ENCODE measurements around the gene BRIP1.
"Not testable (repeated sequence)": the region's sequence is repeated elsewhere in the genome, so short reads cannot be mapped to it uniquely, and the experiment has no call there.

The BRIP1 gene

GRCh38 chr17:61832463-61832862 lies 30.9 kb downstream of the BRIP1 start:
- in situ Hi-C loops (cut with MboI; ENCODE audit: low sequenced_read_pairs): no loop called here

GRCh38 chr17:61831099-61831498 lies 32.2 kb downstream of the BRIP1 start:
- in situ Hi-C loops (cut with MboI; ENCODE audit: low sequenced_read_pairs): no loop called here

- in situ Hi-C loops (cut with MboI; ENCODE audit: low sequenced_read_pairs): no loop called here
Measured at GRCh38 chr17:61828694-61829093, 34.6 kb downstream of the BRIP1 start.

- in situ Hi-C loops (cut with MboI; ENCODE audit: low sequenced_read_pairs): no loop called here
Measured at GRCh38 chr17:61827649-61828395, 35.5 kb downstream of the BRIP1 start.

- in situ Hi-C loops (cut with MboI; ENCODE audit: low sequenced_read_pairs): not testable (repeated sequence)
Measured at GRCh38 chr17:61826866-61827265, 36.5 kb downstream of the BRIP1 start.

GRCh38 chr17:61826198-61826597 lies 37.1 kb downstream of the BRIP1 start:
- in situ Hi-C loops (cut with MboI; ENCODE audit: low sequenced_read_pairs): not testable (repeated sequence)

- in situ Hi-C loops (cut with MboI; ENCODE audit: low sequenced_read_pairs): no loop called here
Measured at GRCh38 chr17:61825448-61826137, 37.7 kb downstream of the BRIP1 start.

- in situ Hi-C loops (cut with MboI; ENCODE audit: low sequenced_read_pairs): no loop called here
Measured at GRCh38 chr17:61822326-61823285, 40.7 kb downstream of the BRIP1 start.

GRCh38 chr17:61821655-61822054 lies 41.7 kb downstream of the BRIP1 start:
- in situ Hi-C loops (cut with MboI; ENCODE audit: low sequenced_read_pairs): no loop called here

GRCh38 chr17:61819265-61819664 lies 44.1 kb downstream of the BRIP1 start:
- in situ Hi-C loops (cut with MboI; ENCODE audit: low sequenced_read_pairs): not testable (repeated sequence)

GRCh38 chr17:61818225-61818624 lies 45.1 kb downstream of the BRIP1 start:
- in situ Hi-C loops (cut with MboI; ENCODE audit: low sequenced_read_pairs): no loop called here

- in situ Hi-C loops (cut with MboI; ENCODE audit: low sequenced_read_pairs): no loop called here
Measured at GRCh38 chr17:61817452-61817851, 45.9 kb downstream of the BRIP1 start.

- in situ Hi-C loops (cut with MboI; ENCODE audit: low sequenced_read_pairs): no loop called here
Measured at GRCh38 chr17:61816538-61816937, 46.8 kb downstream of the BRIP1 start.

- in situ Hi-C loops (cut with MboI; ENCODE audit: low sequenced_read_pairs): no loop called here
Measured at GRCh38 chr17:61815863-61816503, 47.3 kb downstream of the BRIP1 start.

- in situ Hi-C loops (cut with MboI; ENCODE audit: low sequenced_read_pairs): no loop called here
Measured at GRCh38 chr17:61814485-61814884, 48.8 kb downstream of the BRIP1 start.

GRCh38 chr17:61813211-61813610 lies 50.1 kb downstream of the BRIP1 start:
- in situ Hi-C loops (cut with MboI; ENCODE audit: low sequenced_read_pairs): no loop called here

GRCh38 chr17:61812747-61813146 lies 50.6 kb downstream of the BRIP1 start:
- in situ Hi-C loops (cut with MboI; ENCODE audit: low sequenced_read_pairs): no loop called here

GRCh38 chr17:61809816-61810392 lies 53.4 kb downstream of the BRIP1 start:
- in situ Hi-C loops (cut with MboI; ENCODE audit: low sequenced_read_pairs): no loop called here

- in situ Hi-C loops (cut with MboI; ENCODE audit: low sequenced_read_pairs): no loop called here
Measured at GRCh38 chr17:61808442-61808841, 54.9 kb downstream of the BRIP1 start.

- in situ Hi-C loops (cut with MboI; ENCODE audit: low sequenced_read_pairs): no loop called here
Measured at GRCh38 chr17:61806936-61807335, 56.4 kb downstream of the BRIP1 start.
